Measurements from ENCODE around the gene RASA3.

RASA3 gene

DNA sequence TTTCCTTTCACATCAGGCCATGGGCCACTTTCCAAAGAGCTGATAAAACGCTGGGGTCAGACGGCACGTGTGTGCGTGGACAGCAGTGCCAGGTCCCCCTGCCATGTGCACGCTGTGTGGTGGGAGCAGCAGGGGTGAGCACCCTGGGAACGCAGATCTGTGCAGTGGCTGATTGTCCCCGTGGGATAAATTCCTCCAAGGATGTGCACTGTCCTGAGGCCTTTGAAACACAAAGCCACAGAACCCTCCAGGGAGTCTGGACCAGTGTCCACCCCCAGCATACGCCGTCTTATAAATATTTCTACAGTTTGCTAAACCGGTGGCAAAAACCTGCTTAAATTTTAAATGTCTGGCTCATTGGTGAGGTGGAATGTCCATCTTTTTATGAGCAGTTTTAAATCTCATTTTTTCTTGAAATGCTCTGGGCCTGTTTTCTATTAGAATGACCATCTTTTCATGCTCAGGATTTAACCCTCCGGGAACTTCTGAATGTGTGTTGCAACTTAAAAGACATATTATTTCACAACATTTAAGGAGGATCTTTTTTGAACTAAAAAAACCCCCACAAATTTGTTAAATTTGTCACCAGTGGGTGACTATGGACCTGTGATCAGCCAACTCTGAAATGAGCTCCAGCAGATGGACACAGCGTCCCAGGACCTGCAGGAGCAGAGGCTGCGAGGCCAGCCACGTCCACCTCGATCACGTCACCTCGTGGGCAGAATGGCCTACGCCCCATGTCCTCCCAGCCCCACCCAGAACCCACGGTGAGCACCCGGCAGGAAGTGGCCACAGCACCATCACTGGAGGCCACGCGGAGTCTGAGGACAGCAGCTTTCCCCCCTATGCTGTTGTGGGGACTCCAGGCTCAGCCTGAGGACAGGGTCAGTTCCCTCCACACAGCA, 68.6 kb downstream of the RASA3 start:
- no peak for DNase-seq

DNA sequence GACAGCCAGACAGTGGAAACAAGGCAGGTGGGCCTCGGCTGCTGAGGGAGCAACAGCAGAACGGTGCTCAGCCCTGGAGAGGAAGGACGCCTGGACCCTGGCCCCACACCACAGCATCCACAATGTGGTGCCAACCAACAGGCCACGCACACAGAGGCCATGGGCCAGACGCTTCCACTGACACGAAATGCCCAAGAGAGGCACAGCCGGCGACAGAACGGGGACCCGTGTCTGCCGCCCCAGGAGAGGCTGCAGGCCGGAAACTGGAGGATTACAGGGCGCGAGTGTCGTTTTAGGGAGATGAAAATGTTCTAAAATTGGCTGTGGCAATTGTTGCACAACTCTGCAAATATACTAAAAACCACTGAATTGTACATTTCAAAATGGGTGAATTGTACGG, 69.7 kb downstream of the RASA3 start:
- DNase-seq, result no peak

DNA sequence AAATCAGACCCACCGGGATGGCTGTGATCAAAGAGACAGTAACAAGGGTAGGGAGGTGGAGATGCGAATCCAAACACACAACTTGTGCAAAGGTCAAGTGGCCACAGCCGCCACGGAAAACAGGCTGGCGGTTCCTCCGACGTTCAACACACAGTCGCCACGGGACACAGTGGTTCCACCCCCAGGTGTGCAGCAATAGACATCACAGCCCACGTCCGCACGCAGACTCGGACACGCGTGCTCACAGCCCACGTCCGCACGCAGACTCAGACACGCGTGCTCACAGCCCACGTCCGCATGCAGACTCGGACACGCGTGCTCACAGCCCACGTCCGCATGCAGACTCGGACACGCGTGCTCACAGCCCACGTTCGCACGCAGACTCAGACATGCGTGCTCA, 70.1 kb downstream of the RASA3 start:
- DNase-seq, result no peak

DNA sequence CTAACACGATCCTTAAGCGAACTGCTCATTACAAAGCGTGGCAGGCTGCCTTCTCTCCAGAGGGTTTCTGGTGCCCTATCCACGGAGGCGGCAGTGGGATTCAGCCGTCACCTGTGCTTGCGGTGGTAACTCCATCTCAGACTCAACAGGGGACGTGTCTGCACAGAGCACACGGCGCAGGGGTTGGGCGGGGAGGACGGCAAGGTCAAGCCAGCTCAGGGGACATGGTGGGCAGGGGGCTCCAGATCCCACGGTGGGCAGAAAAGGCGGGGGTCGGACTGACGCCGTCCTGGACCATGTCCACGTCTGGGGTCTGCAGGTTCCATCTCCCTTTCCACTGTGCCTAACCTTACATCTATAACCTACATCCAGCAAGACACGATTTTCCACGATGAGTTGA, 70.7 kb downstream of the RASA3 start:
- DNase-seq, result no peak

DNA sequence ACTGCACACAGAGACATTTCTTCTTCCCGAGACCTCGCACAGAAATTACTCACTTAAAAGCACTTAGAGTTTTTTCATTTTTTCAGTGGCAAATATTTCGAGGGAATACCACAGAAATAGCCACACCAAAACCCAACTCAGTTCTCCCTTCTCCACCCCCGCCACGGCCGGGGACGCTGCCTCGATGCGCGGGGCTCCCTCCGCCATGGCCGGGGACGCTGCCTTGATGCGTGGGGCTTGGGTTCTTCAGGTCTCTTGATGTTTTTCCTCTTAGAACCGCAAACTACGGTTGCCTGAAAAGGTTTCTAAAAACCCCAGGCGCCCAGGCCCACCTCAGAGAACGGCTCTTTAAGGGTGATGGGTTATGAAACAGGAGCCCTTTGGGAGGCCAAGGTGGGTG, 71.4 kb downstream of the RASA3 start:
- DNase-seq, result no peak

DNA sequence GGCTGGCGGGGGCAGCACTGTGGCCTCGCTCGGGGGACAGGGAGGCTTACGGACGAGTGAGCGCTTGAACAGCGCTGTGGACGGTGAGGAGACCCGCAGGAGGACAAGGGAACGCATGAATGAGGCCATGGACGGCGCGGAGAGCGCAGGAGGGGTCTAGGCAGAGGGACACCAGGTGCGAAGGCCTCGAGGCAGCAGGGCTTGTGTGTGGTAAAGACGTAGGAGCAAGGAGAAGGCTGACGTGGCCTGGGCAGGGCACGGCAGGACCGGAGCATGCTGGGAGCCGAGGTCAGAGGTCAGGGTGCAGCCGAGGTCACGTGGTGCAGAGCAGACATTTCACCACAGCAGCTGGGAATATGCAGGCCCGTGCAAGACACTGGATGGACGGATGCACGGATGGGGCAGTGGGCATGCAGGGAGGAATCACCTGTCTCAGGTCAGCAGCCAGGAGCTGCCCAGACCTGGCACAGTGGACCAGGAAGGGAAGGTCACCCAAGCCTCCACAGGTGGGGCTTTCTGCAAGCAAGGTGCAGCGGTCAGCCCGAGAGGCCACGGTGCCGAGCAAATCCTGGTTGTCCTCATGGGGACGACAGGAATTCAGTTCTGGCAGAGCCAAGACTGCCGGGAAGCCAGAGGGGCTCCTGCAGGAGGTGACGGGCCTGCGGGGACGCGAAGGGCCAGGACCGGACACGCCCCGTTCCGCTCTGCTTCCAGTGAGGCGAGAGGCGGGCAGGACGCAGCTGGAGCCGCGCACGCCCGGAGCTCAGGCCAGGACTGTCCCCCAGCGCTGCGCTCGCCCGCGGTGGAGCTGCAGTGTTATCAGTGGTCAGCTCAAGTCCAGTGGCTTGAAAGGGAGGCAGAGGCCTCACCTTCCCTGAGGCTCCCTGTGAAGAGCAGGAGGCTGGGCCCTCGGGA, 72.2 kb downstream of the RASA3 start:
- no peak for DNase-seq

DNA sequence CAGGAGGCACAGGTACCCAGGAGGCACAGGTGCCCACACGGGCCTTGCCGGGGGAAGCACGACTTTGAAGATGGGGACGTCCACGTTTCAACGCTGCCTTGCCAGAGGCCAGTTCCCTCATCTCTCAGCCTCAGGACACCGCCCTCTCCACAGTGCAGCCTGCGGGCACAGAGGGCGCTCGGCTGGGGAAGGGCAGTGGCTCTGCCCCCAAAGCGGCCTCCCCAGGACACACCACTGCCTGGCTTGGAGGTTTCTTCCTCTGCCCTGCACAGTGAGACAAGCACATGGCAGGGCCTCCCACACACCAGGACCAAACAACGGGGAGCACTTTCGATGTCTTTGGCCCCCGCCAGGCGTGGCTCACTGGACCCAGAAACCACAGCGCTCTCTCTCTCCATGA, 73.0 kb downstream of the RASA3 start:
- DNase-seq, result no peak

DNA sequence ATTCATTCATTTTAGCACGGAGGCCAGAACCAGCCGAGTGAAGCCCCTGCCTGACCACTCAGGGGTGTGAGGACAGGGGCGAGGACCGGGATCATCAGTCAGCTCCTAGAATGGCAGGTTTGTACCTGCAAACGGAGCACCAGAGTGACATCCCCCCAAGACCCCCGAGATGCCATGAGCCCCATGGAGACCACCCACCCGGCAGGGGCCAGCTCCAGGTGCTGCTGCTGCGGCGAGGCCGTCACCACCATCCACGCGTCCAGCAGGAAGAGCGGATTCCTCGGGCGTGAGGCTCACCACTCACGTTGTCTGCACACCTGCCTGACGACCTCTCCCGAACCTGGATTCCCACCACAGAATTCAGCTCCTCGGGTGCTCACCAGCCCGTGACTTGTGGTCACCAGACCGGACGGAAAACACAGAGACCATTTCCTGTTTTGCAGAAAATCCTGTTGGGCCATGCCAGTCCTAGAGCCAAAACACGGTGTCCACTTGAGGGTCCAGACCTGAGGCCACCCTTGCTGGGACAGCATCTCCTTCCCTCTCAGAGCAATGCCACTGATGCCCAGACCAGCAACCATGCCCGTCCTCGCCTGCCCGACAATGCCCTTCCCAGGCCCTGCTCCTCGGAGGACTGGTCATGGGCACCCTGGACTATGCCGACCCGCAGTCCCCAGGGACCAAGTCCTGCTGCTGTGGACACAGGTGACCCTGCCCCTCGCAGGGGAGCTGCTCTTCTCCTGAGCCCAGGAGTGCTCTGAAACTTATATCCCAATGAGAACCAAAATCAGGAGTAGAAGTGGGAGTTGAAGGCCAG, 74.2 kb downstream of the RASA3 start:
- no peak for DNase-seq

DNA sequence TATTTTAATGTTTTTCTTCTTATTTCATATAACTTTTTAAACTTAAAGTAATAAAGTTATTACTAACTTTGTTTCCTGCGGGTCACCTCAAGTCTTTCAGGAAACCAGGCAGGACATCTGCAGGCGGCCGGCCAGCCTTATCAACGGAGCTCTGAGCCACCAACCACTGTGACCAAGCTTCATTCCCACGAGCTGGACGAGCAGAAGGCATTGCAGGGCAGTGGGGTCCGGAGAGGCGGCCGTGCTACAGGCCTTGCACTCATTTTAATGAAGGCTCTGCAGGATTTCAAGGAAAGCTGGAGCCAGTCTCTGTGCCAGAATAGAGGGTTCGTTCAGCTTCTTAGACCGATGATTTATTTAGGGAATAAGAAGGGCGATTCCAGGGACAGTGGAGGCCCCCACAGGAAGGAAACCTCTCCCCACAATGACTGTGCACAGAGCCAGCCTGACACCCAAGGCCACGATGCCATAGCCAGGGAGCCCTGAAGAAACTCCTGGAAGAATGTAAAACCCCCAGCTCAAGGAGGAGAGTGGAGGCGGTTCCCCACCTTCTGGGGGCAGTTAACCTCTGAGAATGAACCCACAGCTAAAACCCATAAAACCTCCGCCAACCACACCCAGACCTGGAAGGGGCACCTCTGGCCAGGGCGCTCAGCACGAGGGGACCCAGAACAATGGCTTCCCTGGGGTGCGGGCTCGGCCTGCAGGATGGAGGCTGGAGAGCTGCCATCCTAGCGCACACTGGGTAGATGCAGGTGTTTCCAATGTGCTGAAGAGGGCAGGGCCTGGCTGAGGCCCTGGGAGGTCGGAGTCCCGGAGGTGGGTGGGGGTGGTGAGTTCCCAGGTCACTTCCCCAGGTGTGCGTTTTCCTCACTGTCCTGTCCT, 75.0 kb downstream of the RASA3 start:
- DNase-seq, result no peak

DNA sequence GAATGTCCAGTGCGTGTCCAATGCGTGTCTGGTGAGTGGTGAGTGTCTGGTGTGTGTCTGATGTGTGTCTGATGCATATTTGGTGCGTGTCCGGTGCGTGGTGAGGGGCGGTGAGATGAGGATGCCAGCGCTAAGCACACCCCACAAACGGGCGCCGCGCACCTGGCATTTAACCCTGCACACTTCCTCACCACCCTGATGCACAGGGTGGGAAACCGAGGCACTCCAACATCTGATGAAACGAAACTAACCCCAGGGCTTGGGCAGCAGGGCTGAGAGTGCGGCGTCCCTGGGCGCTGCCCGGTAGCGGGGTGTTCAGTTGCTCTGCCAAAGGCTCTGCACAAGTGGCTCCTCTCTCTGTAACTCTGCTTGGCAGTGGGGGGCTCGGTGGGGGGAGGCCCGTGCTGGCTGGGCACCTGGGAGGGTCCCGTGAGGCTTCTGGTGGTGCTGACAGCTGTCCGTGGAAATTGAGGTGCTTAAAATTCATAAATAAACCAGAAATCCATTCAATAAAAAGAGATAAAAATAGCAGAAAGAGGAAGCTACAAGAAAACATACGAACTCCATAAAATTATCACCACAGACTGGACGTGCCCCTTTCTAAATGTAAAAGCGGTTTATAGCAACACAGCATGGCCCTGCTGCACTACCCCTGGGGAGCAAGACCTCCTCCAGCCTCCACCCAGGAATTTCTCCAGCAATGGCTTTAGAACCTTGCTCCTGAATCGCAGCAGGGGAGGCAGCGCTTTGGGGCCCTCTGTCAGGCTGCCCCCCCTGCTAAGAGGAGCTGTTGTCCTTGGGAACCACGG, 76.0 kb downstream of the RASA3 start:
- no peak for DNase-seq

DNA sequence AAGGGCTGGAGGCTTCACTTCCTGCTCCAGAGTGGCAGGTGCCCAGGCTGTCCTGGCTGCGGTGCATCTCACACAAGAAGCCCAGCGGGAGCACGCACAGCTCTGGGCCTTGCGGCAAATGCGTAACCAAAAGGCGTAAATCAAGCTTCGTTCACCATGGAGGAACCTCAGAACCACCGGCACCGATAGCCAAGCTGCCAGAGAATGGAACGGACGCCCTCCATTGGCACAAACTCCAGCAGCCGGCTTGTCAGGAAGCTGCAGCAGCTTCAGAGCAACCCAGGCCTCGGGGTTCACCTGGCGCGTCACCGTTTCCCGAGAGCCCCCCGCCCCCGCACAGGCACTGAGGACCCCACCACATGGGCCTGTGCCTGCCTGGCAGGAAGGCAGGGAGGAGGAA, 76.7 kb downstream of the RASA3 start:
- DNase-seq, result no peak

DNA sequence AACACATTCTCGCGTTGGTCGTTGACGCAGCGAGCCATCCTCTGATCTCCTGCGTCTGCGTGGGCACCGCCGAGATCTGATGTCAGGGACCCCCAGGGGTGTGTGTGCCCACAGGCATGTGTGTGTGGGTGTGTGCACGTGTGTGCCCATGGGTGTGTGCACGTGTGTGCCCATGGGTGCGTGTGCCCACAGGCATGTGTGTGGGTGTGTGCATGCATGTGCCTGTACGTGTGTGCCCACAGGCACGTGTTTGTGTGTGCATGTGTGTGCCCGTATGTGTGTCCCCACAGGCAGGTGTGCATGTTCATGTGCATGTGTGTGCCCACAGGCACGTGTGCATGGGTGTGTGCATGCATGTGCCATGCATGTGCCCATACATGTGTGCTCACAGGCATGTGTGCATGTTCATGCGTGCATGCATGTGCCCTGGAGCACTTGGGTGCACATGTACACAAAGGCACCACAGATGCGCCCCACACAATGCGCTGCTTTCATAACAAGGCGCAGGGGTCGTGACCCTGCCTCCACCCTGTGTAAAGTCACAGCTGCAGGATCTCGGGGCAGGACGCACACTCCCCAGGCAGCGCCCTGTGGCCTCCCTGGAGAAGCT, 77.5 kb downstream of the RASA3 start:
- DNase-seq, result no peak

DNA sequence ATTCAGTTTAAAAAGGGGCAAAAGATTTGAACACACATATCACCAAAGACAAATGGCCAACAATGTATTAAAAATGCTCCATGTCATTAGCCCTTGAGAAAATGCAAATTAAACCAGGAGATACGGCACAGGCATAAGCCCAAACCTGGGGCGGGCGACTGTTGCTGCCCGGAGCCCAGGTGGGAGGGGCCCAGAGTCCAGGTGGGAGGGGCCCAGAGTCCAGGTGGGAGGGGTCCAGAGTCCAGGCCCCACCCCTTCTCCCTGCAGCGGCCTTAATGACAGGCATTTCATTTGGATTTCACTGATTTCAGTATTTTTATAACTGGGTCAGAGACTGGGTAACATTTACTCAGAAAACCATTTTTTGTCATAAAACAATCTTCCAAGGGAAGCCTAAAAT, 78.2 kb downstream of the RASA3 start:
- no peak for DNase-seq

DNA sequence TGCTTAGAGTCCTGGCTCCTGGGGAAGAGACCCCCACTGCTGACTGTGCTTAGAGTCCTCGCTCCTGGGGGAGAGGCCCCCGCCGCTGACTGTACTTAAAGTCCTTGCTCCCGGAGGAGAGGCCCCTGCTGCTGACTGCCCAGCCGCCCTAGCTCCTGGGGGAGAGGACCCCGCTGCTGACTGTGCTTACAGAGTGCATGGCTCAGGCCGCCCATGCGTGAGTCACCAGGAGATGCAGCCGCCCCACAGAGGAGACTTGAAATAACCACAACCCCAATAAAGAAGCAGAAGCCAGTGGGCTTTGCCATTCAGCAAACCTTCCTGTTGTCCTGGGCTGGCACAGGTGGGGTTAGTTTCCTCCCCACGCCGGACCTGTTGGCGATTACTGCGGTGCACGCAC, 79.4 kb downstream of the RASA3 start:
- DNase-seq, result no peak

DNA sequence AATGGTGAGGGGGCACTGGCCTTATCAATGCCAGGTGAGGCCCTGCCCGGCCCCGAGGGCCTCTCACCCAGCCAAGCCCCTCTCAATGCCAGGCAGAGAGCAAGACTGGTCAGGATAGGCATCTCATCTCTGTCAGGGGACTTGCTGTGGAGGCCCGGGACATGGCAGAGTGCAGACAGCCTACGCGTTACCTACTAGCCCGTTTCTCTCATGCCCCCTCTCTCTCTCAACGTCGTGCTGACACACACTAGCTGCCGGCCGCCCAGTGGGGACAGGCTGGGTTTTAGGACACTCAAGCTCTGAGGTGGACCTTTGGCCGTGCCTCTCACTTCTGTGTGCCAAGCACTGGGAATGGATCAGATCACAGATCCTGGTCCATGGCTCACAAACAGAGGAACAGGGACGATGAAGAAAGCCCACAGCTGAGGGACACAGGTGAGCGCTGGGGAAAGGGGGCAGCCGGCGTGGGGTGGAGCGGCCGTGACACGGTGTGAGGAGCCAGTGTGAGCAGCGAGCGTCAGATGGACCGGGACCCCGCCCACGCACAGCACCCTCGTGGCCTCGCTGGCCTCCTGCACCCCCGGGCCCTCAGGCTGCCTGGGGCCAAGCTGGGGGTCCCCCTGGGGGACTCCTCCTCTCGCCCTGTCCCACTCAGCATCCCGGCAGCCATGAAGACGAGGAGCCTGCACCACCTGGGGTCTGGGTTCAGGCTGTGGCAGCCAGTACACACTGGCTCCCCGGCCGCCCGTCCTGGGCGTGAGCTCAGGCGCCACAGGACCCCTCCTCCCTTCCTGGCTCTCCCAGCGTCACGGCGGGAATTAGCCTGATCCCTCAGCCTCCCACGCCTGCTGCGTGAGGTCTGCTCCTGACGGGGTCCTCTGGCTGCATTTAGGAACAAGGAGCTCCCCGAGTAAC, 81.6 kb downstream of the RASA3 start:
- no peak for DNase-seq

DNA sequence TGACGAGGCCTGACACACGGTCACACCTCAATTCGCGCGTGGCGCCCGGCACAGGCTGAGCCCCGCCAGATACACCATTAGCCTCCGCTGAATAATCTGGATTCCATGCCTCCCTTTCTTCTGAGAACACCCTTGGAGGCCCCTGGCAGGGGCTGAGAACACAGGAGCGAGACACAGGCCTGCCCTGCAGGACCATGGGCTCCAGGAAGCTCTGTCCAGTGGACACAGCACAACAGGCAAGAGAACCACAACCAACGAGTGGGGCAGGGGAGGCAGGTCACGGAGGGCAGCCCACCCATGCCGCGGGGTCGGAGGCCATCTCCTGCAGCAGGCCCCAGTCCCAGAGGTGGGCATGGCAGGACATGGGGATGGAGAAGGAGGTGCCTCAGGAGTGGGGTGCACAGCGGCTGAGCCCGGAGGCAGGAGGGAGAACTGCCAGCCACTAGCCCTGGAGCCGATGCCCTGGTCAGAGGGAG, 82.8 kb downstream of the RASA3 start:
- no peak for DNase-seq

DNA sequence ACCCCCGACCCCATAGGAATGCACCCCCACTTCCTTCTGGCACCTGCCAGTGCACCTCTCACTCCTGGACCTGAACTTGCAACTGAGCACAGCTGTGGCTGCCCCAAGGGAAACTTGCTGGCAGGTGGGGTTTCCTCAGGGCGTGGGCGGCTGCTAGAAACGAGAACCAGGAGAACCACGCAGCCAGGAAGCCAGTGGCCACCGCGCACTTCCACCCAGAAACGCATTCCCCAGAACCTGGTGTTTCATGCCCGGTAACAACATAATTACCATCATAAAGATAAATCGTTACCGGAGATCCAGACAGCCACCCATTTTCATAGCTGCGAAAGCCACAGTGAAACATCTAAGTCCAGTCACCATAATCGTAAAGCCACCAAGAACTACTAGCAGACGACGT, 83.4 kb downstream of the RASA3 start:
- peak; percentile 38 for DNase-seq

DNA sequence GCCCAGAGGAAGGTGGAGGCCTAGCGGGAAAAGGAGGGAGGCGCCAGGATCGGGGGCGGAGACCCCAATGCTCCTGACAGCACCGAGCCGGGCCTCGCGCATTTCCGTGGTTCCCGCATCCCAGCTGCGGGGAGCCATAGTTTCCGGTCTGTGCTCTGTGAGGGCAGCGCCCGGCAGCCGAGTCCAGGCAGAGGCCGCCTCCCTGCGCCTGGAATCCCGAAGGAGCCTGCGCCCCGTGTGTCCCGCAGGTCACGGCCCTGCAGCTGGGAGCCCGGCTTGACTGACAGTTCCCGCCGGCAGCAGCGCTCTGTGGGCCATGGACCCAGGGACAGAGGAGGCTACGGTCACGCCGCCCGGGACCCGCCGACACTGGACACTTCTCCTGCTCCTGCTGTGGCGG, 84.0 kb downstream of the RASA3 start:
- DNase-seq, result no peak

DNA sequence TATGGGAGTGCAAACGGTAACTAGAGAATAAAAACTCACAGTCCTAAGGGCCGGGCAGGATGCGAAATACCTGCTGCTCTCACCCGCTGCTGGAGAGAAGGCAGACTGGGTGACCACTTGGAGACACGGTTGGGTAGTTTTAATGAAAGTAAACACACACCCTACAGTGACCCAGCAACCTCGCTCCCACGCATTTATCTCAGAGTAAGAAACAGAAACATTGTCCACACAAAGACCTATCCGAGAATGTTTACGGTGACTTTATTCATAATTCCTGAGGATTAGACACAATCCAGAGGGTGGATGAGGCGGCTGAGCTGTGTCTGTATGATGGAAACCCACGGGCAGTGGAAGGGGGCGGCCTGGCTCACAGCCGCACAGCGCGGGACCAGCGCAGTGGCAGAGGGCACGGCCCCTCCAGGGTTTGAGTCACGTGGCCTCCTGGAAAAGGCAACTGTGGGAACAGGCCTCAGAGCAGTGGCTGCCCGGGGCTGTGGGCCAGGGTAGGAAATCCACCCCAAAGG, 85.0 kb downstream of the RASA3 start:
- DNase-seq, result no peak

Measured in CD4-positive, alpha-beta T cell treated with Interleukin-12 subunit alpha and Interleukin-12 subunit beta, for 1 hour (primary cell).